ENCODE data around the gene TRIM33. TPM values are rescaled to one million over a fixed set of nuclear protein-coding genes. Genes with fewer than 3 reads are reported as not detected.
"Not testable (repeated sequence)": the region's sequence is repeated elsewhere in the genome, so short reads cannot be mapped to it uniquely, and the experiment has no call there.

The TRIM33 gene
- polyA plus RNA-seq, 1 donor, result 25.7 TPM

DNA sequence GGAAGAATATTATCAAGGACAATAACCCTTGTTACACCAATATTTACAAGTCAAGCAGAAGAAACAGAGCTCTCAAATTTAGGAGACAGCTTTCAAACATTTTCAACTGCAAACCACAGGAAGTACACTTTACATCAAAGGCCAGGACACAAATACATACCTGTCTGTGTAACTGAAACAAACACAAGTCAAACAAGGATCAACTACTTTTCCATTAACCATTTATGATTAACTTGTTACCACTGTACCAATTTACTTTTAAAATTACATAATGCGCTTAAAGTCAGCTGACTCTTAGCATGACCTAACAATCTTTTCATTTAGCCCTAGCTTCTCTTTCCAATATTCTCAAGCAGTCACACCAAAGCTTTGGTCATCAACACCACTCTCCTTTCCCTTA is 43.5 kb downstream of the TRIM33 start:
- DNase-seq (ENCODE audit: low read depth), result no peak

DNA sequence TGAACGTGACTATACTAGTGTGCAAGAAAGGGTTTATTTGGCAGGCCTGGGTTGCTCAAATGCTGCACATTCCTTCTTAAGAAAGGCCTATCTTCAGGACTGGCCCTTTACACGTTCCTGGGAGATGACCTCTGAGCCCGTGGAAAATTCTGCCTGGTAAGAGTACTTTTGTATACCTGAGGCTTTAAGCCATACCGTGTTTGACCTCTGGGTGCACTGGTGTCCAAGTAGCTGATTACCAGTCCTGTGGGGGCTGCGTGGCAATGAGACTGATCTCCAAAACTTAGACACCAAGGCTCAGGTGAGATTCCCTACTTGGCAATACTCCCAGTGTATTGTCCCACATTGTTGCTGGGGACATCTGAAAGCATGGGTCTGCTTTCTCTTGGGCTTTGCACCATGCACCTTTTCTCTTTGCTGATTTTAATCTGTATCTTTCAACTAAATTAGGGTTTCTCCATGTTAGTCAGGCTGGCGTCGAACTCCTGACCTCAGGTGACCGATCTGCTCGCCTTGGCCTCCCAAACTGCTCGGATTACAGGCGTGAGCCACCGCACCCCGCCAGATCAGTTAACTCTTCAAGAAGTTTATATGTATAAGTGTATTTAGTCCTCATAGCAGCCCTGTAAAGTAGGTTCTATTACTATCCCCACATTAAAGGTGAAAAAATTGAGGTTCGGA is 44.5 kb downstream of the TRIM33 start:
- no peak for DNase-seq (ENCODE audit: low read depth)

DNA sequence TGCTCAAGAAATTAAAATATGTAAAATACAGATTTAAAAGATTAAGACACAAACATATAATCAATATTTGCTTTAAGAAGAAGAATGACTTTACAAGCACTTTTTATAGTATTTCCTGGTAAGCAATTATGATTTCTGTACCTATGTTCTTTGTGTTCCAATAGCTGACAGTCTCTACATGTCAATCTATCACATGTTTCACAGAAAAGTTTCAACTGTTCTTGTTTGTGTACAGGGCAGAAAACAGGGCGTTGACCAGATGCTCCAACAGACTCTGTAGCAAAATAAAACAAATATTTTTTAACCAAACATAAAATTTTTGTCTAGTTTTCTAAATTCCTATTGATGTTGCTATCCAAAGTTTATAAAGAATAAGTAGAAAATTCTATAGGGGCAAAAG is 48.0 kb downstream of the TRIM33 start:
- DNase-seq (ENCODE audit: low read depth), result no peak

DNA sequence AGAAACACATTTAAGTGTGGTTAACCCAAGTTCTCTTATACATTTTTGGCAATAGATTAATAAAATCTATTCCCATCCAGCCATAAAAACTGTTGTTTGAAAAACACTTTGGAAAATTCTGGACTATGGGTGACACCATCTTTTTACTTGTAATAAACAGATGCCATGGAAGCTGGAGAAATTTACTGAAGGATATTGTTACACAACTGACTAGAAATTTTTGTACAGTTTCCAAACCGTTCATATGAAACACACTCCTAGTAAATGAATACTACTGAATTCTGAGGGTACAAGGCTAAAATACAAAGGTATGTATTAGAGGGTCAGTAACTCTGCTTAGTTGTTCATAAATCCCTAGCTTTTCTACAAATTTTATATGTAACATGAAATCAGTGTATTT is 48.7 kb downstream of the TRIM33 start:
- no peak for DNase-seq (ENCODE audit: low read depth)

DNA sequence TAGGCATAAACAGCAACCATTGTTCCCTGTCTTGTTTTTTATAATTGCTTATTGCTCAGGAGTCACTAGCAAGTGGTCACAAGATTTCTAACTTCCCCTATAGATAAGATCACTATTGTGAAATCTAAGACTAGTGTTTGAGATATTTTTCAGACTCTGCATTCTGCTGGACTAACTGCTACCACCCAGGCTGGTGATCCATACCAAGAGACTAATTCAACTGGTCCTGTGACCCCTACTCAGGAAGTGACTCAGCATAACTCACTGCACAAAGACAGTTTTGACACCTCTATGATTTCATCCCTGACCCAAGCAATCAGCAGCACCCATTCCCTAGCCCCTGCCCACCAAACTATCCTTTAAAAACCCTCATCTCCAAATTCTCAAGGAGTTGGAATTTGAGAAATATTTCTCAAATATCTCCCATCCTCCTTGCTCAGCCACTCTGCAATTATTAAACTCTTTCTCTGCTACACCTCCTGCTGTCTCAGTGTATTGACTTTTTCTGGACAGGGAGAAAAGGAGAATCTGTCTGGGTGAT is 52.7 kb downstream of the TRIM33 start:
- DNase-seq (ENCODE audit: low read depth), result no peak

DNA sequence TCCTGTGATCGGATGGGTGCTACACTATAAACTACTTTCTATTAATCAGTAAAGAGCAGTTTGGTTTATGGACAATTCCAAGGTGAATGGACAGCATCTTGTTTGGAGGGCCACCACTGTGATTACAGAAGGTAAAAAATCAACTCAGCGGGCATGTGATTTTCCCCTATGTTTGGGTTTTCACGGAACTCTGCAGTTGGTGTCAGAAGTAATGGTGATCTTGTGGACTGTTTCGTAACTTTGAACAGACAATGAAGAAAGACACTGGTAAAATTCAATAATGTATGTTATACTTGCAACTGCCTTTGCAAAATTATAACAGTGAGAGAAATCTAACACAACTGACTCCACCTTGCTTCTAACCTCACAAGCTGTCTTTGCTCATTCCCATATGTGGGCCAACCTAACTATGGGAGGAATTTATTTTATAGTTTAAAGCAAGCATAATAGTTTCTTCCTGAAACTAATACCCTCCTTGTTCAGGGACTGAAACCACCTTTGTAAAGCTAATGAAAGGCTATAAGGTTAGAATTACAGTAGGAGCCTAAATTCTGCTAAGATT is 53.2 kb downstream of the TRIM33 start:
- DNase-seq (ENCODE audit: low read depth), result no peak

DNA sequence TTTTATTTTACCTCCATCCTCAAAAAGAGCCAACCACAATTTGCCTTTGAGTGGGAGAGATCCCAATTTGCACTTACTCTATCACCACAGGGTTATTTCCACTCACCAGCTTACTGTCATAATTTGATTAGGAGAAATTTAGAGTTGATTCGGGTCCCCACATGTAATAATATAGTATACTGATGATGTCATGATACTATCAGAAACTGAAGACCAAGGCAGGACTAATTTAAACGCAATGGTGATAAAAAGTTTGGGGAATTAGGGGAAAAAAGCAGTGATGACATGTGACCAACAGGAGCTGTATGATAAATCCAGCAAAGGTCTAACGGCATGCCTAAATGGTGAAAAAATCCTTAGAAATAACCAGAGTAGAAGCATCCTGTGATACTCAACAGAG is 54.4 kb downstream of the TRIM33 start:
- DNase-seq (ENCODE audit: low read depth), result no peak

DNA sequence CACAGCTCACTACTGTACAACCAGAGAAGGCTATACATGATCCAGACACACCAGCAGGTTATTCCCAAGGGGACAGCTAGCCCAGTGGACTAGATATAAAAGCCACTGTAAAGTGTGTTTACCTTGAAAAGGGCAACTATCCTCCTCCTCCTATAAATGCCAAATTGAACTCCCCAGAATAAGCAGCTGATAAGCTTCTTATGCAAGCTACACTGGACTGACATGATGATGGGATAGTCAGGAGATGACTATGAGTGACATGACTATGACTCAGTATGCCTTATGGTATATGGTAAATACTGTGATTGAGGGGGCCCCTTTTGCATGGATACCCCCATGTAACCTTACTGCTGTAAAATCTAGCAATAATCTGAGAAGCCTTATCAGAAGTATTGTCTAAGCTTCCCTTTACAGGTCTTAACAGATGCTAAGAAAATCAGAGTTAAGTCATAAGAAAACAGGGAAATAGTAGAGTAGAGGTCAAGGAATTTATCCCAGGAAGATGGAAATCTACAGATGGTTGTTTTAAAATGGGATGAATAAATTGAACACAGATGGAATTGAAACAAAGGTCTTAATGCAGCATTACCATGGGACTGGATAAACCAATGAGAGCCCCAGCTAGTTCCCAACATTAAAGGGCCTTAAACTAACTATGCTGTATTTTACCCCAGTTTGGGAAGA is 55.8 kb downstream of the TRIM33 start:
- DNase-seq (ENCODE audit: low read depth), result no peak

DNA sequence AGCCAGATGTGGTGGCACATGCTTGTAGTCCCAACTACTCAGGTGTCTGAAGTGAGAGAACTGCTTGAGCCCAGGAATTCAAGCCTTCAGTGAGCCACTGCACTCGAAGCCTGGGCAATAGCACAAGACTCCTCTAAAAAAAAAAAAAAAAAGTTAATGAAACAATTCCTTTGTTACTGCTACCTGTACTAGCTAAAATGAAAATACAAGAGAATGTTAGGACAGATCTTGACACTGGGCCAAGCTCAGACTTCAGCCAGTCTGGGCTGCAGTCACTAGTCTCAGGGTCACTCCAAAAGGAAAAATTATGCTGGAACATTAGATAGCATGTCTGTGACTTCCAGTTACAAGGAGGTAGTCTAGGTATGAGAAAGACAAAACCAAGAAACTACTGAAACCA is 56.5 kb downstream of the TRIM33 start:
- no peak for DNase-seq (ENCODE audit: low read depth)

DNA sequence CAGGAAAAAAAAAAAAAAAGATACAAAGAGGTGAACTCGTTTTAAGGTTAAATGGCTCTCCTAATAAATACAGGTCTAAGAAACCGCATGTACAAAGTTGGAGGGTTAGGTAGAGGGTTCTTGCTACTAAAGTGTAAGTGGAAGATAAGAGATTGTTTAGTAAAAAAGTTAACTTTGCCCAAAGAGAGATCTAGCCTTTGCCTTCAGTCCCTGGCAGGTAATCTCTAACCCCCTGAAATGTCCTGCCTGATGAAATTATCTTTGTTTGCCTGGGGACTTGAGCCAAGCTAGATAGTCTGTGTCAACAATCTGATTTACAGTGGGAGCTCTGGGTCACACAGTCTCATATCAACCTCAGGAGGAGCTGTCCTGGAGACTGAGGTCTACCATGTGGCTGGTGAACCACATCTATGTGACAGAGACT is 57.6 kb downstream of the TRIM33 start:
- no peak for DNase-seq (ENCODE audit: low read depth)

DNA sequence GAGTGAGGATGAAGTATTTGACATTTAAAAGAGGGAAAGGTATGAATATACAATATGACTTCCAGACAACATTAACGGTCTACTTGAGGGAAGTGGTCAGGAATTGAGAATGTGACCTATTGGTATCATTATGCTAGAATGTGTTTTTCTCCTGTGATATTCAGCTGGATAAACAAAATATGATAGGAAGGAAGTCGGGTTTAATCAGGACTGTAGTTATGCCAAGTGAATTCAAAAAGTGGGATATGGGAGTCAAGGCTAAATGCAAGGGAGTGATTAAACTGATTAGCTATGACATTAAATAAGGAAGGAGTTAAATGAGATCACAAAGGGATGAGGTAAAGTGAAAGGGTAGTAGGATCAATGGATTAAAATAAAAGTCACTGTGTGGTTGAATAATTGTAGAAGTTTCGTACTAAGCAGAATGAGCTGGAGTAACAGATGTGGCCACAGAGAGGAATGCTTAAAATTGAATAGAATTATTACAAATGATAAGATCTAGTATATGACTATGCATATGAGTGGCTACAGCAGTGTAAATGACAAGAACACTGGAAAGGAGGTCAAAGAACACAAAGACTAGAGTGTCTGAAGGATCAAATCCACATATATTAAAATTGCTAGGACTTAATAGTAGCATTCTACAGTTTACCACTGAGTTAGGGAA is 62.5 kb downstream of the TRIM33 start:
- DNase-seq (ENCODE audit: low read depth), result no peak

DNA sequence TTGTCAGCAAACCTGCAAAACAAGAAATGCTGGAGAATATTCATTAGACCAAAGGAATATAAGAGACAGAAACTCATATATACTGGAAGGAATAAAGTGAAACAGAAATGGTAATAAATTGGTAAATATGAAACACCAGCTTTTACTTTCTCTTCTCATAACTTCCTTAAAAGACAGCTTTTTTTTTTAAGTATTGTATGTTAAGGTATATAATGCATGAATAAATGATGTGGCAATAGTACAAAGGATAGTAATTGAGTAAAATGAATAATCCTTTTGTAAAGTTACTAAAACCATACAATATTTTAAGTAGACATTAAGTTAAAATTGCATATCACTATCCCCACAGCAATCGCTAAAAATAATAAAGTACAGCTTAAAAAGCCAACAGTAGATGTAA is 64.8 kb downstream of the TRIM33 start:
- no peak for DNase-seq (ENCODE audit: low read depth)

DNA sequence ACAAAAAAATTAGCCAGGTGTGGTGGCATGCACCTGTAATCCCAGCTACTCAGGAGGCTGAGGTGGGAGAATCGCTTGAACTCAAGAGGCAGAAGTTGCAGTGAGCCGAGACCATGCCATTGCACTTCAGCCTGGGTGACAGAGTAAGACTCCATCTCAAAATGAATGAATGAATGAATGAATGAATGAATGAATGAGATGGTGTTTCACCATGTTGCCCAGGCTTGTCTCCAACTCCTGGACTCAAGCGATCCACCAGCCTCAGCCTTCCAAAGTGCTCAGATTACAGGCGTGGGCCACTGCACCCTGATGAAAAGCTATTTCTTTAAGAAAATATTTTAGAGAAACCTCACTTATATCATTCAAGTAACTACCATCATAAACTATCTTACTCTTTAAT is 67.8 kb downstream of the TRIM33 start:
- DNase-seq (ENCODE audit: low read depth), result not testable (repeated sequence)

DNA sequence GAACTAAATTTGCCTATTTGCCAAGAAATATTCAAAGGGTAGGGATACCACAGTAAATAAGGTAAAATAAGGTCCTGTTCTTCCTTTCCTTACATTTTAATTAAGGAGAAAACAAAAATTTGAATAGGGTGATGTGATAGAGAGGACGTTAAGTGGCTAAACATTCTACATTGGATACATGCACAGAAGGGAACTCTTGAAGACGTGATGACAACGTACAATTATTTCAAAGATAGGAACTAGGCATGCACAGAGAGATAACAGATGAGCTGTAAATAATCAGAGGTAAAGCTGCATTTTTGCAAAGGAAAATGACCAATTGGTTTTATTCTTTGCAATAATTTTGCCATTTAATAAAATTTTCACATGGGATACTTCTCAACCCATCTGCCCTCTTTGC is 69.7 kb downstream of the TRIM33 start:
- DNase-seq (ENCODE audit: low read depth), result no peak

DNA sequence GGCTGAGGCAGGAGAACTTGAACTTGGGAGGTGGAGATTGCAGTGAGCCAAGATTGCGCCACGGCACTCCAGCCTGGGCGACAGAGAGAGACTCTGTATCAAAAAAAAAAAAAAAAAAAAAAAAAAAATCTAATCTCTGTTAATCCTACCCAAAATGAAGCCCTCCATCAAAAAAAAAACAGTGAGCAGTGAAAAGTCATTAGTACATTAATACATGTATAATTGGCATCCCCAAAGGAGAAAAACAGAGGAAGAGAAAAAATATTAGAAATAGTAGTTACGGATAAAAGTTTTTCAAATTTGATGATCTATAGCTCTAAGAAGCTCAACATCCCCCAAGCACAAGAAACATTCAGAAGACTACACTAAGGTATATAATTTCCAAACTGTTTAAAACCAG is 71.6 kb downstream of the TRIM33 start:
- no peak for DNase-seq (ENCODE audit: low read depth)

DNA sequence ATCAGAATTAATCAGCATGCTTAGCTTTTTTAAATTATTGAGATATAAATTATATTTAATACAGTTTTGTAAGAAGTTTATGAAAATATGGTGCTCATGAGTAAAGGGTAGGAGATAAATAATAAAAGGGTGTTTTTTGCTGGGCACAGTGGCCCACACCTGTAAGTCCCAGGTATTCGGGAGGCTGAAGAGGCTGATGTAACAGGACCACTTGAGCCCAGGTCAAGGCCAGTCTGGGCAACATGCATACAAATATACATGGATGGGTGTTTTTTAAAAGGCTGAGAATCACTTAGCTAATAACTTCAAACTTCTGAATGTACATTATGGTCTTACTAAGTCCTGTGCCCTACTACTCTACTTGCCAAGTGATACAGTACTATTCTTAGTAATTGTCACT is 73.2 kb downstream of the TRIM33 start:
- no peak for DNase-seq (ENCODE audit: low read depth)

DNA sequence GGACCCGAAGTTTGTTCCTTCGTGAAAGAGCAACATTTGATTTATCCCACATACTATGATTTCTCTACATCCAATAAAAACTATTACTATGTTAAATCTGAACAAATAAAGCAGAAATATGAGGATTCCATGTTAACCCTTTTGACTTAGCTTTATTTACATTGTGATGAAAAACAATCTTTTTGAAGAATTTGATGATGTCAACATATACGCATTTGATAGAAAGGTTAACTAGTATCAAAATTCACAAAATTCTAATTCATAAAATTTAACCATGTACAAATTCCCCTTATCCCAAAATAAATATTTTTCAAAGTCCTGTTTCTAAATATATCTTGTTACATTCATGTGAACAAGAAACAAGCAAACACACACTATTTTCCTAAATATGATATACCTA is 74.2 kb downstream of the TRIM33 start:
- DNase-seq (ENCODE audit: low read depth), result no peak

DNA sequence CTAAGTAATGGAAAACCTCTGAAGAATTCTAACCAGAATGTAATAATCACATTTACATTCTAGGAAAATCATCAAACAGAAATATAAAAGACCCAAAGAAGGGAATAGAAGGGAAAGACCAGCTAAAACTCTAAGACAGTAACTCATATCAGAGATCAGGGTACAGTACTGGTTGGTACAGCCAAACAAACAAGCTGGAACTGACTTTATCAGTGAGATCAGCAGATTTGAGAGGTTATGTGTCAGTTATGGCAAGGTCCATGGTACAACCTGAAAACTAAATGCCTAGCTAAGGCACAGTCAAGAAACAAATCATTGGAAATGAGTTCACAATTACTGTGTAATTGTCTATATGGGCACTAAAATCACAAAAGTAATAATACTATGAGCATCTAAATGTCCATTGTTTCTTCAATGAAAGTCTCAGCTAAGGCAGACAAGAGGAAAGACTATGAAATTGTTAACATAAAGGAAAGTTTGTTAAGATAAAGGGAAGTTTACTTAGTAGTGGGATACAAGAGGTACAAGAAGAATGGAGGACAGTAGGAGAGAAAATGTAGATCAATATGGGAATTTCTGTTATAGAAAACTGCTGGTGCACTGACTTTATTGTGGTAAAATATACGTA is 75.8 kb downstream of the TRIM33 start:
- DNase-seq (ENCODE audit: low read depth), result no peak

DNA sequence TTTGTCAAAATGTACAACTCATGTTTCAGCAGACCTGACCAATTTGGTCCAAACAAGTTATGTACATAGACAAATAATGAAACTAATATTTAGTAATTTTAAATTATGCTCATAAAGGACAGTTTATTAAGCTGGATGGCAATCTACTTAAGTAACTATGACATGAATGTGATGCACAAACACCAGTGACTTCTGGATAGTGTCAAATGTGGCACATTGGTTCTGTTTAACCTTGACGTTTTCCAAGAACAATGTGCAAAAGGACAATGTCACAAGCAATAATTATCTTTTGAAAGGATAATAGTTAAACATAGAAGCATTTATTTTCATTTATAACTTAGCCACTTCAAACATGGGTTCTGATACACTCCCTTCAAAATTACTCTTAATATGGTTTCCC is 80.0 kb downstream of the TRIM33 start:
- DNase-seq (ENCODE audit: low read depth), result no peak

DNA sequence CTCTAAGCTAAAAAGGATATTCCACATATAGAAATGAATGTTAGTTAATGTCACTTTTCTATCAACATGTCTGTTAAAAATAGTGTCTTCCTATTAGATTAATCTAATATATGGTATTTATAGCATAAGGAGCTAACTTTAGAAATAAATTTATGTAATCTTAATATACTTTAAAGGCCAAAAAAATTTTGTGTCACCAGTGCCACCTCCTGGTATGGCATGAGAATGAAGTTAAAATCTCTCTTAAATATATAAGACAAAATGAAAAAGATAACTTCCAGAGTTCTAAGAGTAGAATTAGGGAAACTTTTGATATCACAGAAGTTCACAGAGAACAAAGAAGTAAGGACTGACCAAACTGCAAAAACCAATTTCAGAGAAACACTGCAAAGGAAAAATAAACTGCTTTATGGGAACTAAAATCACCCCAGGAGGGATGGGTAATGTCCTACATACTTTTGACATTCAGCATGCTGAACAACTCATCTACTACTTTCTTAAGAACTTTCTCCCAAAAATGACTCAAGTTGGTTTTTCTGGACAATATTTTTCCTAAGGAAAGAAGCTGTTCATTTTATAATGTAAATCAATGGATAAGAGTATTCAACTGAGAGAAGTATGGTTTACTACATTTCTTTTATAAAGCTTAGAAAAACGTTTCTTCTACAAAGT is 82.8 kb downstream of the TRIM33 start:
- peak; percentile 1 for DNase-seq (ENCODE audit: low read depth)

DNA sequence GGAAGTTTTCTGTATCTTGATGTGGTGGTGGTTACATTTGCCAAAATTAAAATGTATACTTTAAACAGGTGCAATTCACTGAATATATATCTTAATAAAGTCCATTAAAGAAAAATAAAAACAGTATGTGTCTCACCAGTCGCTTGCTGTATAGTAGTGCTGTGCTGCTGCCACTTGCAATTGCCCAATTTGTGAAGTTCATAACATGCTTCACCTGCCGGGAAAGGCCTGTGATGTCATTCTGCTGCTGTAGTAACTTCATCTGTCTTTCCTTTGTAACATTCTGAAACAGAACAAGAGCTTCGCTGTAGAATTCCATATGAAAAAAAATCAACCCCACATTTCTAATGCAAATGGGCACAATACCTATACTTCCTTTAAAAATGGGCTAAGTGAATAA is 83.4 kb downstream of the TRIM33 start:
- no peak for DNase-seq (ENCODE audit: low read depth)

DNA sequence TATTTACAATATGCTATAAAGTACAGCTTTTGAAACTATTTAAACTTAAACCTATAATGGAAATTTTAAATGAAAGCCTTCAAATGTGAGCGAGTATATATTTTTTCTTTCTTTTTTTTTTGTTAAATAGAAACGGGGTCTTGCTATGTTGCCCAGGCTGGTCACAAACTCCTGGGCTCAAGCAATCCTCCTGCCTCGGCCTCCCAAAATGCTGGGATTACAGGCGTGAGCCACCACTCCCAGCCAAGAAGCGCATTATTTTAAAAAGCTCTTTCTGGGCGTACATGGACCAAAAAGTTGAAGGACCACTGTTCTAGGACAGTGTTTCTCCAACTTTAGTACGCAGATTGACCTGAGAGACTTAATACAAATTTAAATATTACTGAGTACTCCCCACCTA is 87.5 kb downstream of the TRIM33 start:
- DNase-seq (ENCODE audit: low read depth), result no peak
